ENCODE measurements around the gene CNTN6.

CNTN6 gene

DNA sequence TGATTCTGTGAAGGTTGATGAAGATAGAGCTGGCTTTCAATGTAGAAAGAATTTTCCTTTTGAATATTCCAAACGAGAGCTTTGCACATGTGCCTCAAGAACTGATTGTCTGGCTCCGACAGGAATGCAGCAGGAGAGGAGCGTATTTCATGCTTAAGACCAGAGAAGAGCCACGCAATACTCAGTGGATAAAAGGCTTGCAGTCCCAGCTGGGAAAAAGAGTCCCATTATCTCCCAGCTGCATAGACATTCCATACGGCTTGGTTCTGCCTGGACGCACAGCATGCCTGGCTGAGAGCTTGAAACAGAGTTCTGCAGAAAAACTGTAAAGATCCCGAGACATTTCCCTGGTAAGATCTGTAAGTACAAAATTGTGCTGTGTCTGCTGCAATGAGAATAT, at the start of gene CNTN6:
Gene CNTN6 (plus strand): TSS at position 254 of the 400 bp plus-strand sequence. CDS start 54,985 bp downstream, outside the sequence.
- Mint-ChIP-seq H3K4me3 (no peak within 1 kb of the TSS), H3K27ac (no peak within 1 kb of the TSS), H3K9me3 (peaks cover 0 to 13% of the 10 kb centered on the region in 2 donors), H3K27me3 (no peaks in the 10 kb centered on the region), H3K4me1 (no peaks in the 10 kb centered on the region)
- DNase-seq, result no peak
- no peak for ATAC-seq

DNA sequence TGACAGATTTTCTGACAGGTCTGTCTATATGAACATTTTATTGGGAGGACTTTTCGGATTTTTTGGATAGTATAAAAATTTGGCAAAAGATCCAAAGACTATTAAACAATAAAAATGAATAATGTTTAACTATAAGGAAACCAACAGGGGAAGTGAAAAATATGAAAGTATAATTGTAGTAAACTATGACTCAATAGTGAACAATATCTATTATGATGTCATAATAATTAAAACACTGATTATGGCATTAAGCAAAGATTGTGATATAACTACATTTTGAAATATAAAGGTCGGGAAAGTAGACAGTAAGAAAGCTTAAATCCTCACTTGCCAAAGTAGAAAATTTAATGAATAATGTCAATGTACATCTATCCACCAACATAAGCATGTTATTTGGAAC, 44.3 kb upstream of the CNTN6 start:
- no peak overlapping the region for H3K27ac Mint-ChIP-seq
- DNase-seq (no peak), ATAC-seq (no peak)
- no peaks in the 10 kb centered on the region for H3K4me1 Mint-ChIP-seq
- H3K4me3 Mint-ChIP-seq, result no peak overlapping the region
- H3K27me3 Mint-ChIP-seq, result no peaks in the 10 kb centered on the region
- peaks cover 0 to 7% of the 10 kb centered on the region in 2 donors for H3K9me3 Mint-ChIP-seq

GRCh38 chr3:1055870-1056269, 37.0 kb upstream of the CNTN6 start:
- Mint-ChIP-seq H3K4me1 (no peaks in the 10 kb centered on the region), H3K27me3 (no peaks in the 10 kb centered on the region), H3K27ac (no peak overlapping the region), H3K9me3 (peaks cover 0 to 7% of the 10 kb centered on the region in 2 donors), H3K4me3 (no peak overlapping the region)
- DNase-seq (no peak), ATAC-seq (no peak)

- no peaks in the 10 kb centered on the region for H3K27me3 Mint-ChIP-seq
- H3K4me3 Mint-ChIP-seq, result no peak overlapping the region
- H3K4me1 Mint-ChIP-seq, result no peaks in the 10 kb centered on the region
- no peak for DNase-seq
- ATAC-seq, result no peak
- peaks cover 0 to 7% of the 10 kb centered on the region in 2 donors for H3K9me3 Mint-ChIP-seq
- H3K27ac Mint-ChIP-seq, result no peak overlapping the region
Measured at GRCh38 chr3:1056744-1057143, 36.1 kb upstream of the CNTN6 start.

GRCh38 chr3:1057436-1057835, 35.4 kb upstream of the CNTN6 start:
- DNase-seq (no peak), ATAC-seq (no peak)
- Mint-ChIP-seq H3K27me3 (no peaks in the 10 kb centered on the region), H3K27ac (no peak overlapping the region), H3K4me3 (no peak overlapping the region), H3K9me3 (peaks cover 0 to 9% of the 10 kb centered on the region in 2 donors), H3K4me1 (no peaks in the 10 kb centered on the region)

DNA sequence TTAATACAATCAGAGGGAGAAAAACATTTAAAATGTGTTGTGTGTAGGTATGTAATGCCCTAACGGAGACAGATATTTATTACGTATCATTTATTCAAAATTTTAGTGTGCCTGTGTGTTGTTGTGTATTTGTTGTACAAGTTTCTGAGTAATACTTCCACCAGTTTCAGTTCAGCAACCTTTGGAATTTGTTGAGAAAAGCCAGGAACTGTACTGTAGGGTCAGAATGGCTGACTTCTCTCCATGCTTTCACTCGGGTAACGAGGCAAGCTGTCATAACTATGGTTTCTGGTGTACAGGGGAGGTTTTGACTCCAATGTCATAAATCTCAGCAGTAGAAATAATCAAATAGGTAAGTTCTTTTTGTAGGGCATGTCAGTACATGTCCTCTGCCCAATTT, 23.8 kb upstream of the CNTN6 start:
- Mint-ChIP-seq H3K9me3 (peaks cover 5 to 9% of the 10 kb centered on the region in 2 donors), H3K27ac (no peak overlapping the region), H3K4me3 (no peak overlapping the region), H3K4me1 (no peaks in the 10 kb centered on the region), H3K27me3 (no peaks in the 10 kb centered on the region)
- DNase-seq (no peak), ATAC-seq (no peak)

DNA sequence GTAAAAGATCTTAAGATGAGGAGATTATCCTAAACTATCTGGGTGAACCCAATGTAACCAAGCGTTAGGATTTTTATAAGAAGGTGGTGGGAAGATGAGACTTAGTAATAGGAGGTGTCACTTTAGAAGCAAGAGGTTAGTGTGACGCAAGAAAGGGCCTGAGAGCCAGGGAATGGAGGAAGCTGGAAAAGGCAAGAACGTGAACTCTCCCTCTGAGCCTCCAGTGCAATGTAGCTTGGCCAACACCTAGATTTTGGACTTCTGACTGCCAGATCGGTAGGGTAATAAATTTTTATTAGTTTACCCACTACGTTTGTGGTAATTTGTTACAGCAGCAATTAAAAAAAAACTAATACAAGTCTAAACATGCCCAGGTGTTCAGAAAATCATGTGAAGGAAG, 20.8 kb upstream of the CNTN6 start:
- DNase-seq (no peak), ATAC-seq (no peak)
- Mint-ChIP-seq H3K9me3 (peaks cover 5% of the 10 kb centered on the region in 2 donors), H3K27me3 (no peaks in the 10 kb centered on the region), H3K27ac (no peak overlapping the region), H3K4me1 (no peaks in the 10 kb centered on the region), H3K4me3 (no peak overlapping the region)

GRCh38 chr3:1079662-1080061, 13.2 kb upstream of the CNTN6 start:
- Mint-ChIP-seq H3K27ac (no peak overlapping the region), H3K27me3 (no peaks in the 10 kb centered on the region), H3K4me3 (no peak overlapping the region), H3K9me3 (no peaks in the 10 kb centered on the region), H3K4me1 (no peaks in the 10 kb centered on the region)
- no peak for DNase-seq
- no peak for ATAC-seq

DNA sequence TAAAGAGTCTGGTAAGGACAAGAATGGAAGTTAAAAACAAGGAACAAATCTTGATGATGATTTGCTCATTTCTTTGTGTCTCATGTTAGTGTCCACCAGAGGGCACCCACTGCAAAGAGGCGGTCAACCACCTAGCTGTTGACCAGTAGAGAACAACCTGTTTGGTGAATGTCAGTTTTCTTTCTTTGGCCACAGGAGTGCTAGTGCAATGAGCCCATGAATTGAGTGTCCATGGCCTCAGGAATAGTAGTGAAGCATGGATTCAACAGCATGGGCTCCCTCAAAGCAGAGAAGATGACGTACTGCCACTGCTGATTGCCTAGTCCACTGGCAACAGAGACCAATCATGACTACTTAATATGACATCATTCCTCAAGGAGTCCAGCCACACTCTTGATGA, 10.7 kb upstream of the CNTN6 start:
- H3K27ac Mint-ChIP-seq, result no peak overlapping the region
- H3K4me3 Mint-ChIP-seq, result no peak overlapping the region
- DNase-seq (no peak), ATAC-seq (no peak)
- H3K27me3 Mint-ChIP-seq, result no peaks in the 10 kb centered on the region
- no peaks in the 10 kb centered on the region for H3K4me1 Mint-ChIP-seq
- H3K9me3 Mint-ChIP-seq, result no peaks in the 10 kb centered on the region

GRCh38 chr3:1087066-1087560, 5.7 kb upstream of the CNTN6 start:
- no peak for ATAC-seq
- H3K4me1 Mint-ChIP-seq, result no peaks in the 10 kb centered on the region

DNA sequence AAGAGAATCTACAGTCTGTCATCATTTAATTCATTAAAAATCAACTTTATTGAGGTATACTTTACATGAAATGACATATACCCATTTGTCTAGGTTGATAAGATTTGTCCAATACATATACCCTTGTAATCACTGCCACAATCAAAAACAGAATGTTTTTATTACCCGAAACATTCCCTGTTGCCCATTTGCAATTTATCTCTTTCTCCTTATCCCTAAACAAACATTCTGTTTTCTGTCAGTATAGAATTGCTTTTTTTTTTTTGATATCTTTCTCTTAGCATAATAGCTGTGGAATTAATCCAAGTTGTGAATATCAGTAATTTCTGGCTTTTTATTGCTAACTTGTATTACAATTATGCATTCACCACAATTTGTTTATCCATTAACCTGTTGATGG, 4.3 kb upstream of the CNTN6 start:
- Mint-ChIP-seq H3K4me1 (no peaks in the 10 kb centered on the region), H3K27me3 (no peaks in the 10 kb centered on the region), H3K9me3 (peaks cover 0 to 13% of the 10 kb centered on the region in 2 donors), H3K27ac (no peak overlapping the region), H3K4me3 (no peak overlapping the region)
- DNase-seq (no peak), ATAC-seq (no peak)

More at GRCh38 chr3:1087066-1087560, 5.7 kb upstream of the CNTN6 start:
- H3K9me3 Mint-ChIP-seq, result peaks cover 0 to 2% of the 10 kb centered on the region in 2 donors
- no peak overlapping the region for H3K4me3 Mint-ChIP-seq
- no peaks in the 10 kb centered on the region for H3K27me3 Mint-ChIP-seq
- DNase-seq, result no peak
- no peak overlapping the region for H3K27ac Mint-ChIP-seq

DNA sequence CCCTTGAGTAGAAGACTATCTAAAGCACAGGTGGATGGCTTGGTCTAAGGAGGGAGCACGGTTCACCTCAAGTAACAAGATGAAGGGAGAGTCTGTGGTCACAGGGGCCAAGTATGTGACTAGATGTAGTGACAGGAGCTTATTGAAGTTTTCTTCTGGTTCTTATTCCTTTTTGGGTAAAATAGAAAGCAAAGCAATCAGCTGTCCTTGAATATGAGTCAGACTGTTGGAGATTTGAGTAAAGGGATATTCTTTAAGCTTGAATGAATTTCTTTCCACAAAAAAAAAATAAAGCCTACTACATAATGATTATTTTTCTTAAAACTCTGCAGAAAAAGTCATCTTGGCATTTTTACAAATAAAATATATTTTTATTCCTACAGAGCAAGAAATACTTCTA, 1.5 kb upstream of the CNTN6 start:
- H3K27ac Mint-ChIP-seq, result no peak overlapping the region
- DNase-seq (no peak), ATAC-seq (no peak)
- no peaks in the 10 kb centered on the region for H3K27me3 Mint-ChIP-seq
- no peak overlapping the region for H3K4me3 Mint-ChIP-seq
- peaks cover 0 to 13% of the 10 kb centered on the region in 2 donors for H3K9me3 Mint-ChIP-seq
- H3K4me1 Mint-ChIP-seq, result no peaks in the 10 kb centered on the region

DNA sequence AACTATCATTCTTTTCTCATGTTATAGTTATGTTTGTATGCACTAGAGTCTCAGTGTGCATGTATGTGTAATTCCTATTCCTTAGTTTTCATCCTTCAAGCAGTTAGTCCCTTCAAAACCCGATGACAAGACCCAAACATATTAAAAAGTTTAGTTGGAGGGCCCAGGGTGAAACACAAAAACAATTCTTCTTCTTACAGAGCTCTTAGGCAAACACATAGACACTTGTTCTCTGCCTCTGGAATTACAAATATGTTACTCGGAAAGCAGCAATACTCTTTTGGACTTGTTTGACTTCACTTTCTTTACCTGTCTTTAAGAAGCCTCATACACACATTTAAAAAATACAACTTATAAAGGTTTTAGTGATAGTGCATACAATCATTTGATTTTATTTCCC, 763 bp upstream of the CNTN6 start:
- no peak for ATAC-seq
- DNase-seq, result no peak
- H3K27ac Mint-ChIP-seq, result no peak overlapping the region
- H3K4me3 Mint-ChIP-seq, result no peak overlapping the region
- peaks cover 0 to 13% of the 10 kb centered on the region in 2 donors for H3K9me3 Mint-ChIP-seq
- H3K4me1 Mint-ChIP-seq, result no peaks in the 10 kb centered on the region
- H3K27me3 Mint-ChIP-seq, result no peaks in the 10 kb centered on the region

- DNase-seq (no peak), ATAC-seq (no peak)
- Mint-ChIP-seq H3K27ac (no peak overlapping the region), H3K4me1 (no peaks in the 10 kb centered on the region), H3K9me3 (peaks cover 0 to 13% of the 10 kb centered on the region in 2 donors), H3K4me3 (no peak overlapping the region), H3K27me3 (no peaks in the 10 kb centered on the region)
Measured at GRCh38 chr3:1093217-1093616, 393 bp downstream of the CNTN6 start.

GRCh38 chr3:1103525-1103924, 10.7 kb downstream of the CNTN6 start:
- ATAC-seq (no peak), DNase-seq (no peak)
- Mint-ChIP-seq H3K4me1 (no peaks in the 10 kb centered on the region), H3K27ac (no peak overlapping the region), H3K27me3 (no peaks in the 10 kb centered on the region), H3K4me3 (no peak overlapping the region), H3K9me3 (no peaks in the 10 kb centered on the region)

DNA sequence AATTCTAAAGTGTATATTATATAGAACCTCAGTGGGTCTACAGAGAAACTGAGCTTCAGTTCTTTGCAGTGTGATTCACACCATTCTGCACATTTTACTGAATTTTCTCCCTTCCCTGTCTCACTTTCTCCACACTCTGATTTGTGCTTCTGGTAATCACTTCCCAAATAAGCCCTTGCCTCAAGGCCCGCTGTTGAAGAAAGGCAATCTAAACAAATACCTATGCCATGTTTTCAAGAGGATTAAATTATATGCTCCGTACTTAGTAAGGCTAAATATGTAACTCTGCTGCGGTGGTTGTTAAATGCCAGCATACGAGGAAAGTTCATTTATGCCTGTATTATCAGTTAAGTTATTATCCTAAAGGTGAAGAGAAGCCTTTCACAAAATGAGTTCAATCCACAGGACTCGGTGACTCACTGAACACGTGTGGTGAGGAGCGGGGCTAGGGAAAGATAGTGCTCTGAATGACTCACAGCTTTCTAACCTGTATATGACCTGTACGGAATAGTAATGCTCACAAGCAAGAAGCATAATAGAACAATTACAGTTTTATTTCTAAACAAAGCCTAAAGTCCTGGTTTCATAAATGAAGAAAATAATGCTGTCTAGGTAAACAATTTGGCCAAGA, 25.1 kb downstream of the CNTN6 start:
- Mint-ChIP-seq H3K4me3 (no peak overlapping the region), H3K27me3 (no peaks in the 10 kb centered on the region), H3K9me3 (no peaks in the 10 kb centered on the region), H3K4me1 (no peaks in the 10 kb centered on the region), H3K27ac (no peak overlapping the region)
- ATAC-seq (no peak), DNase-seq (no peak)

DNA sequence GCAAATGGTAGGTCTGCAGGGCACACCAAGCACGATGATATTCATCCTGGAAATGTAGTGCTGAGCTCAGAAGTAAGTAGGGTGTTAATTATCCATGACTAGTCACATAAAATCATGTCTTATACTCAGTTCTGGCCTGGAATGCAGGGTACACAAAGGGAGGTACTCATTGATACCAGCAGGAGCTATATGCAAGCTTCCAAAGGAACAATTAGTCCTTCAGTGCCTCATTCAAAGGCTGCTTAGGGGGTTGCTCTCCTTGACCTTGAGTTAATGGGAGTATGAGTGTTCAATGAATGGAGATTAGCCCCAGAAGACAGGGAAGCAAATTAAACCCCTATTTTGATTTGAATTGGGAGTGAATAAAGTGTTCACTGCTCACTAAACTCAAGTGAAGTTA, 38.3 kb downstream of the CNTN6 start:
- DNase-seq (no peak), ATAC-seq (no peak)
- H3K27me3 Mint-ChIP-seq, result no peaks in the 10 kb centered on the region
- H3K27ac Mint-ChIP-seq, result no peak overlapping the region
- H3K4me1 Mint-ChIP-seq, result no peaks in the 10 kb centered on the region
- peaks cover 0 to 5% of the 10 kb centered on the region in 2 donors for H3K9me3 Mint-ChIP-seq
- no peak overlapping the region for H3K4me3 Mint-ChIP-seq
